K562 (cell line): ENCODE measurements around the gene ALS2CL. TPM values are rescaled to one million over a fixed set of nuclear protein-coding genes. Genes with fewer than 3 reads are reported as not detected.

ENCODE experiments used
- BRF1 ChIP-seq: IDR thresholded peaks from 3 replicates; pipeline ENCODE4 v1.6.1; 2011; ENCODE audit warnings: borderline replicate concordance, mild to moderate bottlenecking; ENCODE audit not compliant: insufficient read length; ENCODE audit errors: extremely low read depth
- CAMTA2 ChIP-seq: fragments of 250-450 bp; sonication (Bioruptor Pico); conservative IDR thresholded peaks from 2 replicates; pipeline ENCODE4 v1.5.1; 2022
- CCAR2 ChIP-seq: fragments of 200-400 bp; formaldehyde crosslinking; IDR thresholded peaks from 2 replicates; pipeline ENCODE4 v1.6.1; 2017; ENCODE audit warnings: mild to moderate bottlenecking, low read depth, low read length
- CREB3L1 ChIP-seq: fragments of 450-650 bp; IDR thresholded peaks from 2 replicates; pipeline ENCODE4 v1.6.1; 2014; ENCODE audit warnings: low read depth, mild to moderate bottlenecking, moderate library complexity, borderline replicate concordance
- E2F3 ChIP-seq: fragments of 250-450 bp; sonication (Bioruptor Pico); IDR thresholded peaks from 2 replicates; pipeline ENCODE4 v1.4.0; 2020; ENCODE audit warnings: mild to moderate bottlenecking
- EP300 ChIP-seq: IDR thresholded peaks from 2 replicates; pipeline ENCODE4 v1.6.1; 2012; ENCODE audit warnings: low read length, improper control_type of control experiment
- HES1 ChIP-seq: fragments of 450-650 bp; IDR thresholded peaks from 2 replicates; pipeline ENCODE4 v1.6.1; 2016; ENCODE audit warnings: low read depth, mild to moderate bottlenecking, moderate library complexity
- HIVEP1 ChIP-seq: fragments of 250-450 bp; sonication (Bioruptor Pico); IDR thresholded peaks from 2 replicates; pipeline ENCODE4 v1.4.0; 2020; ENCODE audit warnings: mild to moderate bottlenecking
- NFYB ChIP-seq: IDR thresholded peaks from 2 replicates; pipeline ENCODE4 v1.6.1; 2011; ENCODE audit warnings: mild to moderate bottlenecking, moderate library complexity; ENCODE audit not compliant: insufficient read length; ENCODE audit errors: extremely low read depth
- SMAD2 ChIP-seq: fragments of 150-350 bp; IDR thresholded peaks from 2 replicates; pipeline ENCODE4 v1.6.1; 2014; ENCODE audit warnings: low read depth, mild to moderate bottlenecking, low read length
- VEZF1 ChIP-seq: fragments of 200-800 bp; sonication (Bioruptor generic); IDR thresholded peaks from 2 replicates; pipeline ENCODE4 v1.6.1; 2017; ENCODE audit warnings: missing genetic modification characterization, missing compliant biosample characterization
- ZBTB11 ChIP-seq, 3 experiments: fragments of 200-800 bp in 1 of 3; fragments of 250-450 bp in 1 of 3; fragments of 450-650 bp in 1 of 3; sonication (Bioruptor Pico) in 1 of 3; sonication (Bioruptor generic) in 1 of 3; formaldehyde crosslinking in 1 of 3; IDR thresholded peaks; 2 replicates each; pipeline versions ENCODE4 v1.6.1 to v1.8.0; 2016 to 2022; ENCODE audit warnings: mild to moderate bottlenecking in 2 of 3, missing genetic modification characterization in 2 of 3, missing compliant biosample characterization in 1 of 3, moderate library complexity in 1 of 3
- ZFP91 ChIP-seq: sonication (generic); formaldehyde crosslinking; IDR thresholded peaks from 2 replicates; pipeline ENCODE4 v1.8.0; 2022; ENCODE audit warnings: mild to moderate bottlenecking, missing genetic modification reagents
- ZNF280B ChIP-seq: fragments of 250-450 bp; sonication (Bioruptor Pico); IDR thresholded peaks from 2 replicates; pipeline ENCODE4 v1.5.1; 2021; ENCODE audit warnings: mild to moderate bottlenecking
- ZNF695 ChIP-seq: fragments of 450-650 bp; formaldehyde crosslinking; IDR thresholded peaks from 2 replicates; pipeline ENCODE4 v1.4.0; 2020; ENCODE audit warnings: mild to moderate bottlenecking, moderate library complexity
- polyA plus RNA-seq, 8 experiments: library from polyadenylated mRNA; depleted of rRNA in 4 of 8; stranded (reverse) in 5 of 8; unstranded in 3 of 8; fragments of >200 nt; fragmentation: Nextera tagmentation in 2 of 8; fragmentation: Illumina TruSeq in 1 of 8; extraction: Ambion mirVana in 2 of 8; extraction: Trizol in 1 of 8; gene quantifications; 2 replicates each; pipeline versions ENCODE4 v1.2.1 to v1.2.3, GENCODE V29; 2011 to 2014; ENCODE audit warnings: inconsistent platforms in 1 of 8, missing spikeins in 1 of 8
- total RNA-seq, 7 experiments: library from RNA; depleted of rRNA in 6 of 7; stranded (reverse); fragments of >200 nt in 6 of 7; fragmentation: Illumina TruSeq in 2 of 7; extraction: Trizol in 2 of 7; gene quantifications; 2 replicates each; pipeline versions ENCODE4 v1.2.1 to v1.2.3, GENCODE V29; 2011 to 2021; ENCODE audit warnings: low replicate concordance in 1 of 7

The ALS2CL gene
- total and polyA plus RNA-seq, 9 of the 15 experiments (the other 6 are each of a cell fraction or from before 2014, with no cell fraction given): 0.03 to 0.13 (median 0.05) TPM; not detected in 3

GRCh38 chr3:46629551-46630517 lies 63.6 kb downstream of the ALS2CL start (continued):
- TF ChIP-seq VEZF1: peak; percentile 47
- TF ChIP-seq SMAD2: no peak
- TF ChIP-seq ZBTB11 (CRISPR knock-in tag; IDR thresholded peaks at IDR 0.05): no peak
- TF ChIP-seq BRF1: no peak
- no peak for TF ChIP-seq ZNF695 (CRISPR knock-in tag)
- no peak for TF ChIP-seq ZNF280B (CRISPR knock-in tag)
- no peak for TF ChIP-seq NFYB
- TF ChIP-seq HIVEP1 (CRISPR knock-in tag): no peak
- TF ChIP-seq CCAR2: no peak
- TF ChIP-seq EP300: no peak
- TF ChIP-seq CAMTA2 (CRISPR knock-in tag): no peak
- no peak for TF ChIP-seq E2F3 (CRISPR knock-in tag)
- no peak for TF ChIP-seq HES1
- peak; percentile 47; the same call in 1 of the 2 replicates for TF ChIP-seq CREB3L1
- no peak for TF ChIP-seq ZFP91 (CRISPR knock-in tag)
